PC-3 (cell line): ENCODE measurements around the gene IL1RAPL1.

Experiments used
- EZH2 ChIP-seq: fragments of 300-600 bp; sonication (generic); IDR thresholded peaks from one replicate; pipeline ENCODE4 v1.6.1; 2017; ENCODE audit warnings: antibody characterized with exemption, mild to moderate bottlenecking, low read length; ENCODE audit not compliant: unreplicated experiment
- TF ChIP-seq, protein P1 (sequence below): fragments of 300-600 bp; sonication (generic); conservative IDR thresholded peaks from 2 replicates; pipeline ENCODE4 v1.5.1; 2017; ENCODE audit warnings: antibody characterized with exemption, low read depth, mild to moderate bottlenecking, low read length

DNA sequence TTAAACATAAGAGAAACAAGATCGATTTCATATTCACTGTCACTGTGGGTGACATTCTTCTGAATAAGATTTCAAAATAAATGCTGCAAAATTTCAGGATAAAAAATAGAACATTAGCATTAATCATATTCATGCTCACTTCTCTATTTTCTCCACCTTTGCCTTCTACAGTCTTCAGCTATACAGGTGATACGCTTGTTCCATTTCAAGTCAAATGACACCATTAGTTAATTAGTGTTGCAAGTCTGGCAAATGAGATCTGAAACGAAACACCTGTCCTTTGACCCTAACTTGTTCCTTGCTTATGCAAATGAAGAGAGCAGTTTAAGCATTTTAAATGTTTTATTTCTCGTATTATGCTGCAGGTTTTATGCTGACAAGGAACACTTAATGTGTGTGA, 960.6 kb downstream of the IL1RAPL1 start:
- TF ChIP-seq, protein P1, sequence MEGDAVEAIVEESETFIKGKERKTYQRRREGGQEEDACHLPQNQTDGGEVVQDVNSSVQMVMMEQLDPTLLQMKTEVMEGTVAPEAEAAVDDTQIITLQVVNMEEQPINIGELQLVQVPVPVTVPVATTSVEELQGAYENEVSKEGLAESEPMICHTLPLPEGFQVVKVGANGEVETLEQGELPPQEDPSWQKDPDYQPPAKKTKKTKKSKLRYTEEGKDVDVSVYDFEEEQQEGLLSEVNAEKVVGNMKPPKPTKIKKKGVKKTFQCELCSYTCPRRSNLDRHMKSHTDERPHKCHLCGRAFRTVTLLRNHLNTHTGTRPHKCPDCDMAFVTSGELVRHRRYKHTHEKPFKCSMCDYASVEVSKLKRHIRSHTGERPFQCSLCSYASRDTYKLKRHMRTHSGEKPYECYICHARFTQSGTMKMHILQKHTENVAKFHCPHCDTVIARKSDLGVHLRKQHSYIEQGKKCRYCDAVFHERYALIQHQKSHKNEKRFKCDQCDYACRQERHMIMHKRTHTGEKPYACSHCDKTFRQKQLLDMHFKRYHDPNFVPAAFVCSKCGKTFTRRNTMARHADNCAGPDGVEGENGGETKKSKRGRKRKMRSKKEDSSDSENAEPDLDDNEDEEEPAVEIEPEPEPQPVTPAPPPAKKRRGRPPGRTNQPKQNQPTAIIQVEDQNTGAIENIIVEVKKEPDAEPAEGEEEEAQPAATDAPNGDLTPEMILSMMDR = no peak
- no peak for TF ChIP-seq EZH2
